Measurements from ENCODE around the gene KSR2.
"Not testable (repeated sequence)": the region's sequence is repeated elsewhere in the genome, so short reads cannot be mapped to it uniquely, and the experiment has no call there.

Gene KSR2

DNA sequence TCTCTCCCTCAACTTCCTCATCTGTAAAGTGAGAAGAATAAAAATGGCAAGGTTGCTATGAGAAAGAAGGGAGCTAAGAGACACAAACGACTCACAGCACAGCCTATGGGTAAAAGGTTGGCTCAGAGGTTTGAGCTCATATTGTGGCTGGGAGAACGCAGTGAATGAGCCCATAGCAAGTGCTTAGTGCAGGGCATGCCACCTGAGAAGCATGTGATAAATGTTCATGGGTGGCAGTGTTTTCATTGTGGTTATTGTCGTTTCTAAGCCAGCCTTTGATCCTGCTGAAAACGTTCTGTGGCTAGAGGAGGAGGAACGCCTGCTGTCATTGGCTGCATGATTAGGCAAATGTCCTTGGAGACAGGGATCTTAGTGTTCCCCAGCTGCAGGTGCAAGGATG, 150.4 kb downstream of the KSR2 start:
- no peak for DNase-seq

DNA sequence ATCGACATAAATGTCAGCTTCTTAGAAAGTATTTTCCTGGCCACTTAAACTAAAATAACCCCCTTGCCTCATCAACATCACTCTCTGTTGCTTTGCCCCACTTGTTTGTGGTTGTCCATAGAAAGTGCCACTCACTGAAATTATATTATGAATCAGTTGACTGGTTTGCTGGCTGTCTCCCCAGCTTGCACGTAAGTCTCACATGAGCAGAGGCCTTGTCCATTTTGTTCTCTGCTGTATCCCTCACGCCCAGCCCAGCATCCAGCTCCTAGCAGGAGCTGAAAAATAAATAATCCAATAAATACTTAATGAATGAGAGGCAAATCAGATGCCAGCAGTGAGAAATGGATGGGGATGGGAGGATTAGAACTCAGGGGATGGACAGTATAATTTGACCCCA, 159.3 kb downstream of the KSR2 start:
- no peak for DNase-seq

DNA sequence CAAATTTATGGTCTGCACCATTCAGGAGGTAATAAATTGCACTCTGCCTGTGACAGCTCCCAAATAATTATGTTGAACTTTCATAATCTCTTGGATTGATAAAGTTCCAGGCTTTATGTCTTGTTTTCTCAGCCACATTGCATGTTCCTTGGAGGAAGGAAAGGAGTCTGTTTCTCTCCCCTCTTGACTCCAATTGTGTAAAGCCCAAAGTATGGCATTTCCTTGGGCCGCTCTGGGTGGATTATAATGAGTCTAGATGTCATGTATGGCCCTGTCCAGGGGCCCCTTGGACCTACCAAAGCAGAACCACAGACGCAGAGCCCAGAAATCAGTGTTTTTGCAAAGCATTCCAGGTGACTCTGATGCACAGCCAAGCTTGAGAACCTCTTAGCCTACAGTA, 160.8 kb downstream of the KSR2 start:
- DNase-seq: no peak

DNA sequence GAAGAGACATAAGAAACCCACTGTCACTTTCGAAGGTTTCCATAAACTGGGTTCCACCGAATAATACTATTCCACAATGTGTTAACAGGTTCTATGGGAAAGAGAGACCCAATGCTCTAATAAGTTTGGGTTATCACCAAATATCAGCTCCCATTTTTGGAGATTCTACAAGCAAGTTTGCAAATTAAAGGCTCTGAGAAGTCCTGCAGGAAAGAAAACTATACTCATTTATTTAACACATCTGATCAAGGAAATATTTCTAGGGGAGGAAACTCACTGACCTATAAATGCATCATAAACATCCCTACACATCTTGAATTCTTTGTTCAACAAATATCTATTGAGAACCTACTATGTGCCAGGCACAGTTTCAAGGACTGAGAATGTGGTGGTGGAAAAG, 161.4 kb downstream of the KSR2 start:
- DNase-seq: no peak

DNA sequence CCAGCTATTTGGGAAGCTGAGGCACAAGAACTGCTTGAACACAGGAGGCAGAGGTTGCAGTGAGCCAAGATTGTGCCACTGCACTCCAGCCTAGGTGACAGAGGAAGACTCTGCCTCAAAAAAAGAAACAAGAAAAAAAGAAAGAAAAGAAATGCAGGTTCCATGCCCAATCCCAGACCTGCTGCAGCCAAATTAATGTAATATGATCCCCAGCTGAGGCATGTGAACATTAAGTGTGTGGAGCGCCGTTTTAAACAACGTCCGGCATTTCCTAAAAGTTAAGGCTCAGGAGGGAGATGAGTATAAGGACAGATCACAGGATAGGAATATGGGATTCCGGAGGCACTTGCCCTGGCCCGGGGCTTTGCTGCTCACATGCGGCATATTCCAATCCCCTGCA, 162.9 kb downstream of the KSR2 start:
- no peak for DNase-seq

DNA sequence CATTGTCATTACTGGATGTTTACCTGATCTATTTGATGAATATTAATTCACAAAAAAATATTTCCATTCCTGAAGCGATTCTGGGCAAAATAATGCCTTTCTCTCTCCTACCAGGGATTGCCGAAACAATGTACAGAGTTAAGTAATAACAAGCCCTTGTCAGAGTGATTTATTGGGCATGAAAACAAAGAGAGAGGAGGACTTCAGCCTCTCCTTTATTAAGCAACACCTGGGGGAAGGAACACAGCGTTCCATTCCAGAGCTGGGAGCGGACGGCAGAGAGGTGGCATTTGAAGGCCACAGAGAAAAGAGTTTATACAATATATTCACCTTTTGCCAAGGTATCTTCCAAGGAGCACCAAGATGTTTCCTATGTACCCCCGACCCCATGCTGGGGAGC, 165.8 kb downstream of the KSR2 start:
- DNase-seq: no peak

DNA sequence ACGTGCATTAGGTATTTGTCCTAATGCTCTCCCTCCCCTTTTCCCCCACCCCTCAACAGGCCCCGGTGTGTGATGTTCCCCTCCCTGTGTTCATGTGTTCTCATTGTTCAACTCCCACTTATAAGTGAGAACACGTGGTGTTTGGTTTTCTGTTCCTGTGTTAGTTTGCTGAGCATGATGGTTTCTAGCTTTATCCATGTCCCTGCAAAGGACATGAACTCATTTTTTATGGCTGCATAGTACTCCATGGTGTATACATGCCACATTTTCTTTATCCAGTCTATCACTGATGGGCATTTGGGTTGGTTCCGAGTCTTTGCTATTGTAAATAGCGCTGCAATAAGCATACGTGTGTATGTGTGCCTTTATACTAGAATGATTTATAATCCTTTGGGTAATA, 168.1 kb downstream of the KSR2 start:
- not testable (repeated sequence) for DNase-seq

DNA sequence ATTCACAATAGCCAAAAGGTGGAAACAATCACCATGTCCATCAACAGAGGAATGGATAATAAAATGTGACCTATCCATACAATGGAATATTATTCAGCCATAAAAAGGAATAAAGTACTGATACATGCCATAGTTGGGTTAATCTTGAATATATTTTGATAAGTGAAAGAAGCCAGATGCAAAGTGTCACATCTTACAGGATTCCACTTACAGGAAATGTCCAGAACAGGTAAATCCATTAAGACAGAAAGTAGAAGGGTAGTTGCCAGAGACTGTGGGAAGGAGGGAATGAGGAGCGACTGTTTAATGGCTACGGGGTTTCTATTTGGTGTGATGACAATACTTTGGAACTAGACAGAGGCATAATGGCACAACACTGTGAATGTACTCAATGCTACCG, 171.6 kb downstream of the KSR2 start:
- no peak for DNase-seq

DNA sequence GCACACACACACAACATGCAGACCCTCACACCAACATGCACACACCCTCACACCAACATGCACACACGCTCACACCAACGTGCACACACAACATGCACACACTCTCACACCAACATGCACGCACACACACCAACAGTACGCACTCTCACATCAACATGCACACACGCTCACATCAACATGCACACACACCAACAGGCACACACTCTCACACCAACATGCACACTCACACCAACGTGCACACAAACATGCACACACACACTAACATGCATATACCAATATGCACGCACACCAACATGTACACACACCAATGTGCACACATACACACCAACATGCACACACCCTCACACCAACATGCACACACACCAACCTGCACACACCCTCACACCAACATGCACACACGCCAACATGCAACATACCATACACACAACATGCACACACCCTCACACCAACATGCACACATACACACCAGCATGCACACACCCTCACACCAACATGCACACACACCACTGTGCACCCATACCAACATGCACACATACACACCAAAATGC, 175.8 kb downstream of the KSR2 start:
- no peak for DNase-seq

DNA sequence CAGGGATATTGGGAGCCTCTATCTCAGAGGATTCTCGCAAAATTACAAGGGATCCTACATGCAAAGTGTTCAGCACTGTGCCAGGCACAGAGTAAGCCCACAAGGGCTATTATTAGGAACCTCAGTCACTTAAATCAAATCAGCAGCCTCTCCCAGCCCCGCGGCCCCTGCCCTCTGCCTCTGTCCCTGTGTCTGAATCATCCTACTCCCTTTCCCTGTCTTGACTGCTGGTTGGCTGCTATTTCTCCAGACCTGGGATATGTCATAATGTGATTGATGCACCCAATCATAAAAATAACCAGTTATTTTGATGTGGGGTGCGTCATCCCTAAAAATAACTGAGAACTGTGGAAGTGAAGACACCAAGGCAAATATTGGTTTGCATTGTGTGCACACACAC, 176.3 kb downstream of the KSR2 start:
- no peak for DNase-seq

DNA sequence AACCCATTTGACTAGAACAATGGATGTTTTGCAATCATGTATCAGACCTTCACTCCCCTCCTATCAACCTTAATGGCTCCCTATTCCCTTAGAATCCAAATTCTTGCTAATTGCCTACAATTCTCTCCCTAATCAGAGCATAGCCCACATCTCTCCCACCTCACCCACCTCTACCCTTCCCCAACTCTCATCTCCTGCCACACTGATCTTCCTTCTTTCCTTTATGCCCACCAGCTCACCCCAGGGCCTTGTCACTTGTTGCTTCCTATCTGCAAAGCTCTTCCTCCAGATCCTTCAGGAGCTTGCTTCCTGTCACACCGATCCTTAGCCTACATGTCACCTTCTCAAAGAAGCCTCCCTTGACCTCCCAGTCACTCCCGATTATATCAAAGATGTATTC, 177.8 kb downstream of the KSR2 start:
- no peak for DNase-seq

DNA sequence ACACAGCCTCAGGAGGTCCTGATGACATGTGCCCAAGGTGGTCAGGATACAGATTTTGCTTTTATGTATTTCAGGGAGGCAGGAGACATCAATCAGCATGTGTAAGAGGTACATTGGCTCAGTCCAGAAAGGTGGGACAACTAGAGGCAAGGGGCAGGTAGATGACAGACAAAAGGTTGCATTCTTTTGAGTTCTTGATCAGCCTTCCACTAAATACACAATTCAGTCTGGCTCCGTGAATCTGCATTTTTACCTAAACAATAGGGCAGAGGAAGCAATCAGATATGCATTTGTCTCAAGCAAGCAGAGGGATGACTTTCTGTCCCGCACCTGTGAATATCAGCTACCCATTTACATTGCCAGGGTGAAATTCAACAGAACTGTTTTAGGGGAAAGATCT, 178.6 kb downstream of the KSR2 start:
- no peak for DNase-seq

DNA sequence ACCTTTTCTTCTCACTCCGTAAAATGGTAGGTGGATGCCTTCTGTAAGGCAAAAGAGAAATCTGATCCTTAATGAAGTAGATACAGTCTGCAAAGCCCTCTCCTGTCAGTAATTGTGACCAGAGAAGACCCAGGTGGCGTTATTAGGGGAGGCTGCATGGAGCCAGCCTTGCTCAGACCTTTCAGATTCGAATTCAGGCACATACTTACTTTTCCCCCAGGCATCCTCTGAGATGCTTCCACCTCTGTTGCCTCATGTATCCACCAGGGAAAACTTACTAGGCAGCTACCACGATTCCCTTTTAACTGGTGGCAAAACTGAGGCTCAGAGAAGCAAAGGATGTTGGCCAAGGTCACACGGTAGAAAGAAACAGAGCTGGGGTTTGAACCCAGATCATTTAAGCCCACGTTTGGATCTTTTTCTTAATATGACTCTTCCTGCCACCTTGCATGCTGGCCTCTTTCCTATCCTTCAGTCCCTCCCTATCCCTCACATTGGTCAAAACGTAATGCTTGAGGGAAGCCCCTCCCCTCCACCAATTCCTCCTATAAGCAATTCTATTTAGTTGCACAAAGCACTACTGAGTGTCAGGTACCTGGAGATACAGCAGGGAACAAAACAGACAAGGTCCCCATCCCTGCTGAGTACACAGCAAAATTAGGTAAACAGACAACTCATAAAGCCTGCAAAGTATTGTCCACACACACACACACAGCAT, 179.4 kb downstream of the KSR2 start:
- no peak for DNase-seq

DNA sequence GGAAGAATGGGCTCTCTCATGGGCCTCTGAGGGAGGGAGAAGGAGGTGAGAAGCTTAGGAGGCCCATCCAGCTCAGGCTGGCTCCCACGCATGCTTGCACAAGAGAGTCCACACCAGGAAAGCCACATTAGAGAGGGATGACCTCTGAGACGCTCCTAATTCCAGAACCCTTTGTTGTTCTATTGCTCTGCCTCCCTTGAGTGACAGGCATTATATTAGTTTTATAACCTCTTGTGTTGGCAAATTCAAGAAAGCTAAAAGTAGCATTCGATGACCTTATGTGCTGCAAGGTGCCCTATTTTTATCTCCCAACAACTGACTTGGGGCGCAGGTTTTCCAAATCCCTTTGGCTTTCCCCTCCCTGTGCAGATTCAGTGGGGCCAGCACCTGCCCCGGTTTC, 190.1 kb downstream of the KSR2 start:
- no peak for DNase-seq

DNA sequence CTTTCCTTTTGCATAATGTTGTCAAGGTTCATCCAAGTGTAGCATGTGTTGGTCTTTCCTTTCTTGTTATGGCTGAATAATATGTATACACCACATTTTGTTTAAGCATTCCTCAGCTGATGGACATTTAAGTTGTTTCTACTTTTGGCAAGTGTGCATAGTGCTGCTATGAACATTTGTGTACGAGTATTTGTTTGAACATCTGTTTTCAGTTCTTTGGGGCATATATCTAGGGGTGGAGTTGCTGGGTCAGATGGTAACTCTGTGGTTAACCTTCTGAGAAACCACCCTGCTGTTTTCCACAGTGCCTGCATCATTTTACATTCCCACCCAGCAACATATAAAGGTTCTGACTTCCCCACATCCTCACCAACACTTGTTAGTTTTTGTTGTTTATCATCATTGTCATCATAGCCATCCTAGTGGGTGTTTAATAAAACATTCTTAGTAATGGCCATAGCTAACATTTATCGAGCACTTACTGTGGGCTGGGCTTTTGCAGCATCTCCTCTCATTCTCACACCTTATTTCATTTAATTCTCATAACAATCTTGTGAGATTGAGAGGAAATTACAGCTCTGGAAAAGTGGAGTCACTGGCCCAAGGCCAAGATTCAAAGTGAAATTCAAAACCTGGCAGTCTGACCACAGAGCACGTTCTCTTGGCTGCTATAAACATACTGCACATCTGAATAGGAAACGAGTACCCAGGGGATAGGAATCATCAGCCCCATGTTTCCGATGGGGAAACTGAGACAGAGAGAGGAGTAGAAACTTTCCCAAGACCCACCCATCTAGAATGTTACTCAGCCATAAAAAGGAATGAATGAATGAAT, 193.6 kb downstream of the KSR2 start:
- no peak for DNase-seq

DNA sequence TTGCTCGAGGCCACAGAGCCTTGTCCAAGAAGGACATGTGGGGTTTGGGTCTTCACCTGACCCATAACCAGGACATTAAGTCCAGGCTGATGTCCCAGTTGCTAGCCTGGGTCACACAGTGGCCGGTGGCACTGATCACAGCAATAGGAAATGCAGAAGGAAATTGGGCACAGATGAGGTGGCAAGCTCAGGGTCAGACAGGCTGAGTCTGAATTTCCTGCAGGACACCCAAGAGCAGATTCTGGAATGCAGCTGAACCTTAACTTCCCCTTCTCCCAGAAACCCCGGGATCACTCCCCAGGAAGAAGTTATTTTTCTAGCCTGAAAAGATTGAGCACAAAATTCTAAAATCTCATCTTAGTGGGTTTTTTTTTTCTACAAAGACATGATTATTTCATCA, 199.9 kb downstream of the KSR2 start:
- DNase-seq: no peak

DNA sequence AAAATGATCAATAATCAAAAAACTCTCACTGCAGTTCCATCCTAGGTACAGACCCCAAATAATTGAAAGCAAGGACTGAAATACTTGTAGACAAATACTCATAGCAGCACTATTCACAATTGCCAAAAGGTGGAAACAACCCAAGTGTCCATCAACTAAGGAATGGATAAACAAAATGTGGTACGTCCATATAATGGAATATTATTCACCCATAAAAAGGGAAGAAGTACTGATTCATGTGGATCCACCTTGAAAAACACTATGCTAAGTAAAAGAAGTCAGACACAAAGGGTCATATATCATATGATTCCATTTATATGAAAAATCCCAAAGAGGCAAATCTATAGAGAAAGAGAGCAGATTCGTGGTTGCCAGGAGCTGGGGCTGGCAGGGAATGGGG, 202.8 kb downstream of the KSR2 start:
- DNase-seq: no peak

DNA sequence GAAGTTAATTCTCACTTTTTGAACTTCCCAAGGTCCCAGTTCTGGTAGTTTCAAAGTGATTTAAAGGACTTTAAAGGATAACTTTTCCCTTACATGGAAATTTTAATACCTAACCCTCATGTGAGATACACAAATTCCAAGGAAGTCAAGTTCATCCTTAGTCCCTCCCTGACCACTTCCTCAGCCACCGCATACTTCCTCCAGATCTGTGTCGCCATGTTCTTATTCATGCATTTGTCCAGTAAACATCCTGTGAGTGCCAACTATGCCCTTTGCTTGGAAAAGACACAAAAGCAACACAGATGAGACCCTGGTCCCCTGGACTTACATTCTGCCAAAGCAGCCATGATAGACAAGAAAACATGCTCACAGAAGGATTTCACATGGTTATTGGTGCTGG, 206.6 kb downstream of the KSR2 start:
- DNase-seq: no peak

DNA sequence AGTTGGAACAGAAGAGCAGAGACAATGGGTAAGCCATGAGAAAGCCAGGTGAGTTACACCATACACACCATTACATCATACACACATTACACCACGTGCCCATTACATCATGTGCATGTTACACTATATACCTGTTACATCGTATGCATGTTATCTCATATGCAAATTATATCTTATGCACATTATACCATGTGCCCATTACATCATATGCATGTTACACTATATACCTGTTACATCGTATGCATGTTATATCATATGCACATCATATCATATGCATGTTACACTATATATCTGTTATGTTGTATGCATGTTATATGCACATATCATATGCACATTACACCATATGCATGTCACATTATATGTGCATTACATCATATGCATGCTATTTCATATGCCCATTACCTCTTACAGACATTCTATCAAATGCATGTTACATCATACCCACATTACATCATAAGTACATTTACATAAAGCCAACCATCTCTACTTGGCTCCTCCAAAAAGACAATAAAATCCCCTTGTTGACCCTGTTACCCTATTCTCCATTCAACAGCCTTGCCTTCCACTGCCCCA, 207.2 kb downstream of the KSR2 start:
- DNase-seq: no peak

DNA sequence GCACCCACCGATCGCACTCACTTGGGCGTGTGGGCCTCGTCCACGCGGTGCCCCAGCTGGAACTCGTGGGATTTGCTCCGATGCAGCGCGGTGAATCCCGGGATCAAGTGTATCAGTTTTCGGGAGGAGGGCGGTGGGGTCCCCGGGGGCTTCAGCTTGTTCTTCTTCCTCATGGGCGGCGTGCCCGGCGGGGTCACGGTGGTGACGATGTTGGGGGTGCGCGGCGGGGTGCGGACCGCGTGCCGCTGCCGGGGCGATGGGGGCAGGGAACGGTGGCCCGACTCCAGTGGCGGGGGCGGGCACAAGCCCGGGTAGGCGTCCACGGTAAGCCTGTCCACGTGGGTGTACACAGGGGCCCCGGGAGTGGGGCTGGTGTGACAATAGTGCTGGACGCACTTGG, 207.8 kb downstream of the KSR2 start:
- DNase-seq: no peak

DNA sequence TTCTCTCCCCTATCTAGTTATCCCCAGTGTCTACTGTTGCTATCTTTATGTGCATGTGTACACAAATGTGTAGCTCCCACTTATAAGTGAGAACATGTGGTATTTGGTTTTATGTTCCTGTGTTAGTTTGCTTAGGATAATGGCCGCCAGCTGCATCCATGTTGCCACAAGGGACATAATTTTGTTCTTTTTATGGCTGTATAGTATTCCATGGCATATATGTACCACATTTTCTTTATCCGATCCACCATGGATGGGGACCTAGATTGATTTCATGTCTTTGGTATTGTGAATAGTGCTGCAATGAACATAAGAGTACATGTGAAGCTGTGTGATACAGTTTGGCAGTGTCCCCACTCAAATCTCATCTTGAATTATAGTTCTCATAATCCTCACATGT, 218.1 kb downstream of the KSR2 start:
- DNase-seq: no peak

DNA sequence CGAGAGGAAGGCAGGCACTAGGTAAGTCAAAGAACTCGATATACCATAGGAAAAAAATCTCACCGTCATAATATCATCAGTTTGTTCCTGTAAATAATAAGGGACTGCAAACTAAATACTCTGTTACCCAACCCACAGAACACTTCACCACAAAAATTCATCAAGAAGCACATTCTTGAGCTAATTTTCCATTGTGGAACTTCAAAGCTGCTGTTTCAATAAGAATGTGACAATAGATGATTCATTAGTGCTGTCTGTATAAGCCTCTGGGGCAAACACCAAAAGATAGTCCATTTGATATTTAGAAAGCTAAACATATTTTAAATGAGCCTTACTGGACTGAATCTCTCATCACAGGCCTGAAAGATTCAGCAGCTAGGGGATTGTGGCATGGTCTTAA, 219.4 kb downstream of the KSR2 start:
- DNase-seq: no peak

DNA sequence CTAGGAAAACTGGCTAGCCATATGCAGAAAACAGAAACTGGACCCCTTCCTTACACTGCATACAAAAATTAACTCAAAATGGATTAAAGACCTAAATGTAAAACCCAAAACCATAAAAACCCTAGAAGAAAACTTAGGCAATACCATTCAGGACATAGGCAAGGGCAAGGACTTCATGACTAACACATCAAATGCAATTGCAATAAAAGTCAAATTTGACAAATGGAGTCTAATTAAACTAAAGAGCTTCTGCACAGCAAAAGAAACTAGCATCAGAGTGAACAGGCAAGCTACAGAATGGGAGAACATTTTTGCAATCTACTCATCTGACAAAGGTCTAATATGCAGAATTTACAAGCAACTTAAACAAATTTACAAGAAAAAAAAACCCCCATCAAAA, 222.4 kb downstream of the KSR2 start:
- not testable (repeated sequence) for DNase-seq

DNA sequence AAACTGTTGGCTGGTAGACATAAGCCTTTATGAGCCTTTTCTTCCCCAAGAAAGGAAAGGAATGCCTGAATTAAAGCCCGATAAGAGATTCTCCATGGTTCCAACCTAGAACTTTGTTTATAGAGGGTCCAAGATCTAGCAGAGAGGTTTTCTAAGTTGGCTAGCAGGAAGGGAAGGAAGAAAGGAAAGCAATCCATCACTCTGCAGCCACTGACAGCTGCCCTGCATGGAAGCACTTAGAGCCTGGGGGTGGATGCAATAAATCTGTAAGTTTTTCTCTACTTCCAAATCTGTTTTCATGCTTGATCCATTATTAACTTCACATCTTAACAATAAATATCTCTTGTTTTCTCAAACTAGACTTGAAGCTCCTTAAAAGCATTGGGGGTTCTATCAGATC, 224.4 kb downstream of the KSR2 start:
- DNase-seq: no peak
